ENCODE results near the gene PDC.

- TF ChIP-seq, protein P1, sequence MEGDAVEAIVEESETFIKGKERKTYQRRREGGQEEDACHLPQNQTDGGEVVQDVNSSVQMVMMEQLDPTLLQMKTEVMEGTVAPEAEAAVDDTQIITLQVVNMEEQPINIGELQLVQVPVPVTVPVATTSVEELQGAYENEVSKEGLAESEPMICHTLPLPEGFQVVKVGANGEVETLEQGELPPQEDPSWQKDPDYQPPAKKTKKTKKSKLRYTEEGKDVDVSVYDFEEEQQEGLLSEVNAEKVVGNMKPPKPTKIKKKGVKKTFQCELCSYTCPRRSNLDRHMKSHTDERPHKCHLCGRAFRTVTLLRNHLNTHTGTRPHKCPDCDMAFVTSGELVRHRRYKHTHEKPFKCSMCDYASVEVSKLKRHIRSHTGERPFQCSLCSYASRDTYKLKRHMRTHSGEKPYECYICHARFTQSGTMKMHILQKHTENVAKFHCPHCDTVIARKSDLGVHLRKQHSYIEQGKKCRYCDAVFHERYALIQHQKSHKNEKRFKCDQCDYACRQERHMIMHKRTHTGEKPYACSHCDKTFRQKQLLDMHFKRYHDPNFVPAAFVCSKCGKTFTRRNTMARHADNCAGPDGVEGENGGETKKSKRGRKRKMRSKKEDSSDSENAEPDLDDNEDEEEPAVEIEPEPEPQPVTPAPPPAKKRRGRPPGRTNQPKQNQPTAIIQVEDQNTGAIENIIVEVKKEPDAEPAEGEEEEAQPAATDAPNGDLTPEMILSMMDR (conservative IDR thresholded peaks at IDR 0.05 in 1 of 2, IDR thresholded peaks at IDR 0.05 in 1 of 2; ENCODE audit: extremely low read depth in 1 of 2, insufficient read depth in 1 of 2, low read depth in 1 of 2, low read length in 2 of 2), result no peak
- no peak for TF ChIP-seq EZH2 (IDR thresholded peaks at IDR 0.05; ENCODE audit: borderline replicate concordance, low read length)
These were observed 17.3 kb downstream of the PDC start for GRCh38 chr1:186443638-186444037.
